NB4 (cell line): Measurements from ENCODE around the gene LVRN.

Experiments used
- POLR2A ChIP-seq: IDR thresholded peaks from 2 replicates; pipeline ENCODE4 v1.6.1; 2011; ENCODE audit warnings: mild to moderate bottlenecking; ENCODE audit not compliant: insufficient read length; ENCODE audit errors: extremely low read depth
- TF ChIP-seq, protein P1 (sequence below): IDR thresholded peaks from one replicate; pipeline ENCODE4 v1.5.1; 2012; ENCODE audit warnings: low read depth, low read length
- TF ChIP-seq, protein P2 (sequence below): IDR thresholded peaks from 2 replicates; pipeline ENCODE4 v1.6.1; 2011; ENCODE audit warnings: low read depth, low read length

DNA sequence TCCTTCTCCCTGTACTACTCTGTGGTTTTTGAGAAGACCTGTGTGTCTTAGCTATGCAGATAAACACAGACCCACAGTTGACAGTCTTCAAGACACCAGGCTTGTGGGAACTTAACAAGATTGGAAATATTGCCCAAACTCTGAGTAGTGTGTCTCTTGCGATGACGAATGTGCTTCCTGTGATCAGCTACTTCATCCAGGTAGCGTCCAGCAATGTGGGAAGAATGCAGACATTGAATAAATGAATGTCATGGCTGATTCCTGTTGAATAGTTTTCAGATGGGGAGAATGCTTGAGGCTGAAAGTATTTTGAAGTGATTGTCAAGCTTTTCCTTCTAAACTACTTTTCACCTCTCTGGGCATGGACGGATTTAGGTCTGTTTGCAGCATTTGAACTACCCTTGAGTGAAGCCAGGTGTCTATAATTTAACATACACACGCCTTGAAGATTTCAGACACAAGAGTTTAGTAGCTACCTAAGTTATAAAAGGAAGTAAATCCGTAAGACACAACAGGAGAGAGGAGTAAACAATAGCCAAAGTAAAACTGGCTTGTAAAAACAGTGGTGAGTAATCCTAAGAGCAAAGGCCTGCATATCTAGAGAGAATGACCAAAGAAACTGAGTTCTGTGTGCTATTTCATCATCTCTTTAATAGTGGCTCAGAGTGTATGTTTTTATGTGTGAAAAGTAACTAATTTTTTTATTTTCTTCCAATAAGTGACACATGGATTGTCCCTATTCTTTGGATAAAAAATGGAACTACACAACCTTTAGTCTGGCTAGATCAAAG lies 40.0 kb downstream of the LVRN start:
- TF ChIP-seq, protein P1, sequence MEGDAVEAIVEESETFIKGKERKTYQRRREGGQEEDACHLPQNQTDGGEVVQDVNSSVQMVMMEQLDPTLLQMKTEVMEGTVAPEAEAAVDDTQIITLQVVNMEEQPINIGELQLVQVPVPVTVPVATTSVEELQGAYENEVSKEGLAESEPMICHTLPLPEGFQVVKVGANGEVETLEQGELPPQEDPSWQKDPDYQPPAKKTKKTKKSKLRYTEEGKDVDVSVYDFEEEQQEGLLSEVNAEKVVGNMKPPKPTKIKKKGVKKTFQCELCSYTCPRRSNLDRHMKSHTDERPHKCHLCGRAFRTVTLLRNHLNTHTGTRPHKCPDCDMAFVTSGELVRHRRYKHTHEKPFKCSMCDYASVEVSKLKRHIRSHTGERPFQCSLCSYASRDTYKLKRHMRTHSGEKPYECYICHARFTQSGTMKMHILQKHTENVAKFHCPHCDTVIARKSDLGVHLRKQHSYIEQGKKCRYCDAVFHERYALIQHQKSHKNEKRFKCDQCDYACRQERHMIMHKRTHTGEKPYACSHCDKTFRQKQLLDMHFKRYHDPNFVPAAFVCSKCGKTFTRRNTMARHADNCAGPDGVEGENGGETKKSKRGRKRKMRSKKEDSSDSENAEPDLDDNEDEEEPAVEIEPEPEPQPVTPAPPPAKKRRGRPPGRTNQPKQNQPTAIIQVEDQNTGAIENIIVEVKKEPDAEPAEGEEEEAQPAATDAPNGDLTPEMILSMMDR, result no peak
- no peak for TF ChIP-seq POLR2A
- TF ChIP-seq, protein P2, sequence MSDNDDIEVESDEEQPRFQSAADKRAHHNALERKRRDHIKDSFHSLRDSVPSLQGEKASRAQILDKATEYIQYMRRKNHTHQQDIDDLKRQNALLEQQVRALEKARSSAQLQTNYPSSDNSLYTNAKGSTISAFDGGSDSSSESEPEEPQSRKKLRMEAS, result no peak
